Panc1 (cell line): ENCODE measurements around the gene KAT8. TPM values are rescaled to one million over a fixed set of nuclear protein-coding genes. Genes with fewer than 3 reads are reported as not detected.
A peak's percentile ranks its signal among the peaks of the same experiment; 100 is the strongest.

ENCODE experiments used
- ATAC-seq: fragments of 200-7000 bp; cut with Tn5 transposase; 2 replicates; pipeline ENCODE4 v1.9.1; 2020; ENCODE audit warnings: mild to moderate bottlenecking, moderate library complexity
- BruUV-seq: library from RNA; stranded (reverse); fragments of 400-500 nt; replicated peaks from 2 replicates; lab custom pipeline; 2021; lab: Mats Ljungman, UMichigan
- CTCF ChIA-PET: fragments of 300-600 bp; sonication (Branson Sonifier 250); formaldehyde crosslinking; loops from one replicate; lab custom pipeline; 2022; ENCODE audit warnings: antibody characterized with exemption; lab: Charles Lee
- POLR2A ChIA-PET: fragments of 300-600 bp; sonication (Branson Sonifier 250); formaldehyde crosslinking; loops from one replicate; lab custom pipeline; 2022; ENCODE audit warnings: antibody characterized with exemption; lab: Charles Lee
- DNase-seq: peaks from one replicate; pipeline ENCODE4 v3.0.0-alpha.2; 2010; ENCODE audit warnings: low read depth, low spot score
- H3K27ac ChIP-seq: 2 replicates; pipeline ENCODE4 v1.5.1; 2011; ENCODE audit warnings: mild to moderate bottlenecking, low read length, inconsistent platforms
- H3K27me3 ChIP-seq: fragments of 200-500 bp; sonication (Bioruptor generic); 2 replicates; pipeline ENCODE4 v1.6.0; 2014; ENCODE audit warnings: low read length, inconsistent platforms; ENCODE audit not compliant: control insufficient read depth, insufficient read depth
- H3K36me3 ChIP-seq: fragments of 200-500 bp; sonication (Bioruptor generic); 2 replicates; pipeline ENCODE4 v1.5.1; 2014; ENCODE audit warnings: inconsistent platforms, mild to moderate bottlenecking, low read length, moderate library complexity; ENCODE audit not compliant: control insufficient read depth, insufficient read depth
- H3K4me1 ChIP-seq: 2 replicates; pipeline ENCODE4 v1.5.1; 2011; ENCODE audit warnings: inconsistent platforms, mild to moderate bottlenecking, low read length, moderate library complexity; ENCODE audit not compliant: control insufficient read depth, insufficient read depth
- H3K4me3 ChIP-seq, 2 experiments: 2 replicates each; pipeline ENCODE4 v1.5.1; 2011 to 2012; ENCODE audit warnings: low read depth in 2 of 2, low read length in 2 of 2, mild to moderate bottlenecking in 2 of 2, inconsistent platforms in 1 of 2, moderate library complexity in 1 of 2
- H3K9me3 ChIP-seq: fragments of 200-500 bp; sonication (Bioruptor generic); 2 replicates; pipeline ENCODE4 v1.5.1; 2014; ENCODE audit warnings: low read depth, mild to moderate bottlenecking, inconsistent platforms, low read length, moderate library complexity; ENCODE audit not compliant: control insufficient read depth, insufficient read depth
- CTCF ChIP-seq: fragments of 450-650 bp; IDR thresholded peaks from 2 replicates; pipeline ENCODE4 v1.5.1; 2017; ENCODE audit warnings: mild to moderate bottlenecking
- POLR2AphosphoS5 ChIP-seq: IDR thresholded peaks from 2 replicates; pipeline ENCODE4 v1.6.1; 2012; ENCODE audit warnings: mild to moderate bottlenecking, low read depth, low read length, moderate library complexity
- REST ChIP-seq, 2 experiments: IDR thresholded peaks; 2 replicates each; pipeline ENCODE4 v1.6.1; 2011 to 2012; ENCODE audit warnings: low read depth in 2 of 2, control low read depth in 1 of 2, low read length in 1 of 2, mild to moderate bottlenecking in 1 of 2, moderate library complexity in 1 of 2; ENCODE audit not compliant: insufficient read depth in 1 of 2
- SIN3A ChIP-seq: IDR thresholded peaks from 2 replicates; pipeline ENCODE4 v1.6.1; 2012; ENCODE audit warnings: low read depth, mild to moderate bottlenecking, low read length, moderate library complexity, borderline replicate concordance; ENCODE audit not compliant: insufficient read depth
- TCF7L2 ChIP-seq: IDR thresholded peaks from 2 replicates; pipeline ENCODE4 v1.6.1; 2011; ENCODE audit warnings: mild to moderate bottlenecking, low read depth, low read length, inconsistent platforms
- in situ Hi-C: cut with HindIII; loops from 2 replicates; pipeline ENCODE4 v1.10.0; 2016; ENCODE audit warnings: low sequenced_read_pairs, low pct_unique_long_range_greater_than_20kb
- intact Hi-C: fragments of 100-400 bp; cut with micrococcal nuclease; formaldehyde crosslinking; loops from one replicate; pipeline ENCODE4 v1.10.0; 2022; ENCODE audit not compliant: unreplicated experiment
- total RNA-seq: library from RNA; stranded (reverse); gene quantifications from one replicate; pipeline ENCODE4 v1.2.1, GENCODE V29; 2021; ENCODE audit not compliant: unreplicated experiment

KAT8 gene
- total RNA-seq, 1 experiment from 2014 or later, result 48.3 TPM

GRCh38 chr16:31074814-31075183, 42.7 kb upstream of the KAT8 start:
- Histone ChIP-seq H3K4me1 (peaks cover 10% of the 10 kb centered on the region; the same call in 1 of the 2 replicates), H3K27me3 (no peaks in the 10 kb centered on the region), H3K9me3 (no peaks in the 10 kb centered on the region), H3K4me3 (peak overlapping the region; percentile 99), H3K27ac (peak overlapping the region; percentile 97), H3K36me3 (peaks cover 10% of the 10 kb centered on the region)
- in situ Hi-C loops, result no loop called here
- TF ChIP-seq REST (IDR thresholded peaks at IDR 0.05; ENCODE audit: insufficient read depth in 1 of 2, low read depth in 2 of 2, low read length in 1 of 2), result no peak
- no peak for TF ChIP-seq SIN3A
- TF ChIP-seq POLR2AphosphoS5, result no peak
- TF ChIP-seq TCF7L2, result no peak
- TF ChIP-seq CTCF, result no peak
- no peak for ATAC-seq
- intact Hi-C loops, result loop anchor here (1.0 kb wide), 1 partner anchor 22 kb away; no protein-coding TSS in a partner anchor
- no TSS peak for BruUV-seq
- no peak for DNase-seq
- ChIA-PET CTCF (interaction anchor here (0.7 to 1.5 kb wide), 2 partner anchors 67 to 90 kb away, joined by 3 to 7 read pairs; no protein-coding TSS in a partner anchor), POLR2A (no interaction called here)

- CTCF ChIA-PET, result no interaction called here
- POLR2A ChIA-PET, result no interaction called here
- intact Hi-C loops (no loop called here), in situ Hi-C loops (no loop called here)
- no peak for TF ChIP-seq POLR2AphosphoS5
- TF ChIP-seq SIN3A, result no peak
- TF ChIP-seq TCF7L2, result no peak
- no peak for TF ChIP-seq REST (IDR thresholded peaks at IDR 0.05; ENCODE audit: insufficient read depth in 1 of 2, low read depth in 2 of 2, low read length in 1 of 2)
- no peak for TF ChIP-seq CTCF
- Histone ChIP-seq H3K27me3 (no peaks in the 10 kb centered on the region), H3K27ac (no peak overlapping the region), H3K4me1 (peaks cover 10% of the 10 kb centered on the region; the same call in 1 of the 2 replicates), H3K9me3 (no peaks in the 10 kb centered on the region), H3K4me3 (no peak overlapping the region), H3K36me3 (peaks cover 10% of the 10 kb centered on the region)
- BruUV-seq, result no TSS peak
- DNase-seq (no peak), ATAC-seq (no peak)
These were observed 41.1 kb upstream of the KAT8 start for GRCh38 chr16:31076319-31076718.
